Activated CD8-positive, alpha-beta memory T cell treated with anti-CD3 and anti-CD28 coated beads for 48 hours (primary cell): ENCODE measurements around the gene AGFG2.

Experiments used
- DNase-seq, 3 experiments: peaks; one replicate each; pipeline ENCODE4 v3.0.0-alpha.2; 2020; ENCODE audit warnings: low read depth in 2 of 3, low spot score in 2 of 3

Gene AGFG2

GRCh38 chr7:100583132-100584053, 44.4 kb downstream of the AGFG2 start:
- DNase-seq = no peak

- DNase-seq = no peak
Measured at GRCh38 chr7:100584054-100584682, 45.2 kb downstream of the AGFG2 start.

- DNase-seq = no peak
Measured at GRCh38 chr7:100584683-100585510, 45.9 kb downstream of the AGFG2 start.

GRCh38 chr7:100585511-100586265, 46.7 kb downstream of the AGFG2 start, which contains the start of gene LRCH4:
Gene LRCH4, minus strand, starts transcription at chr7:100586129. Its CDS starts 29 bp downstream, at chr7:100586100.
- DNase-seq = no peak

GRCh38 chr7:100586266-100587025, 47.4 kb downstream of the AGFG2 start, which contains the start of gene FBXO24:
Gene FBXO24, plus strand, starts transcription at chr7:100586328. Its CDS starts 298 bp downstream, at chr7:100586626.
- DNase-seq = peak; percentile 91 to 98 (median 98)

GRCh38 chr7:100588438-100588837, 49.4 kb downstream of the AGFG2 start:
- DNase-seq = no peak

- no peak for DNase-seq
Measured at GRCh38 chr7:100589341-100589947, 50.4 kb downstream of the AGFG2 start.

- DNase-seq = no peak
Measured at GRCh38 chr7:100590077-100590737, 51.2 kb downstream of the AGFG2 start.

GRCh38 chr7:100591596-100591995, 52.6 kb downstream of the AGFG2 start:
- no peak for DNase-seq

- DNase-seq = no peak
Measured at GRCh38 chr7:100595188-100595587, 56.2 kb downstream of the AGFG2 start.

- DNase-seq = no peak
Measured at GRCh38 chr7:100598425-100598824, 59.4 kb downstream of the AGFG2 start.

GRCh38 chr7:100599911-100600729, 61.1 kb downstream of the AGFG2 start:
- DNase-seq = no peak

- DNase-seq = no peak
Measured at GRCh38 chr7:100600730-100601038, 61.7 kb downstream of the AGFG2 start.

GRCh38 chr7:100602889-100603725, 64.1 kb downstream of the AGFG2 start:
- DNase-seq = no peak

- DNase-seq = no peak
Measured at GRCh38 chr7:100603726-100604027, 64.7 kb downstream of the AGFG2 start.

- peak in 2 of 3 experiments; percentile 70 to 73 for DNase-seq
Measured at GRCh38 chr7:100604028-100604975, 65.3 kb downstream of the AGFG2 start.
